Lower leg skin (tissue), 4 donors: ENCODE measurements around the gene TYSND1. TPM values are rescaled to one million over a fixed set of nuclear protein-coding genes. Genes with fewer than 3 reads are reported as not detected.
A peak's percentile ranks its signal among the peaks of the same experiment; 100 is the strongest.

Experiments
- DNase-seq, 2 donors: peaks; one replicate each; pipeline ENCODE4 v3.0.0-alpha.2; 2019; ENCODE audit warnings: low spot score in 2 of 2
- H3K4me3 ChIP-seq: fragments of 200-600 bp; sonication (generic); 2 replicates; pipeline ENCODE4 v1.5.1; 2017; ENCODE audit warnings: mild to moderate bottlenecking, low read depth; ENCODE audit not compliant: poor library complexity, severe bottlenecking
- POLR2A ChIP-seq, 2 donors: fragments of 450-650 bp; IDR thresholded peaks; one replicate each; pipeline ENCODE4 v1.6.1; 2016 to 2017; ENCODE audit warnings: antibody characterized with exemption in 2 of 2, mild to moderate bottlenecking in 1 of 2, moderate library complexity in 1 of 2
- WGBS, 2 donors: methylation state at CpG; one replicate each; pipeline ENCODE4 v1.1.5; 2018; 5-methylcytosine and 5-hydroxymethylcytosine counted together
- intact Hi-C: fragments of 100-400 bp; cut with DNase I; formaldehyde crosslinking; loops from one replicate; pipeline ENCODE4 v1.15.0; 2023; ENCODE audit warnings: low total_unique reads
- total RNA-seq, 4 donors: library from RNA; depleted of rRNA; stranded (reverse); fragments of >200 nt; gene quantifications; one replicate each; pipeline ENCODE4 v1.1.0, GENCODE V29; 2016
- TF ChIP-seq, protein P1 (sequence below), 3 donors: fragments of 450-650 bp; IDR thresholded peaks; one replicate each; pipeline ENCODE4 v1.5.1; 2016; ENCODE audit warnings: antibody characterized with exemption in 3 of 3, mild to moderate bottlenecking in 3 of 3, moderate library complexity in 2 of 3

Gene TYSND1
- total RNA-seq, 4 donors from 2014 or later: 39.8 to 47.4 (median 45.4) TPM

DNA sequence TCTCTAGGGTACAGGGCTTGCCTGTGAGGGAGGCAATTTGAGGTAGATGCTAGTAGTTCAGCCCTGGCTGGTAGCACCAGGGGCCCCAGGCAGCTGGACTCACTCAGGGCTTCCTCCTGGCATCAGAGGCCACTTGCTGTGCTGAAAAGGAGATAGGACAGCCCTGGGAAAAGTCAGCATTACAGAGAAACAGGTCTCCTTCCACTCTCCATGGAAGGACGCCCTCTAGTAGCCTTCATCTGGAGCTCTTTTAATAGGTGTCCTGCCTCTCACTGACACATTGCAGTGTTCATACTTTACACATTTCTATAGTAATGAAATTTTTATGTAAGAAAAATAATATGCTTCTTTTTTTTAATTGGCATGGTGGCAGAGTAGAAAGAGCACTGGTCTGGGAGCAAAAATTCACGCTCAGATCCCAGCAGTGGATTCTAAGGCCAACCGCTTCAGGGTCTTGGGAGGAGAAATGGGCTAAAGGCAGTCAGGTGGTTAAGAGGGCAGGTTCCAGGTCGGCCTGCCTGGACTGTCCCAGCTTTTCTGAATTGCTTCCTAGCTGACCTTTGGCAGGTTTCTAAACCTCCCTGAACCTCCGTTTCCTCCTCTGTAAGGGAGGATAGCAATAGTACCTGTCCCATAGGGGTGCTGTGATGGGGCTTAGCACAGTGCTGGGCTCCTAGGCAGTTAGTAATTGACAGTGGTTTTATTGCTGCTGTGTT is 49.6 kb downstream of the TYSND1 start:
- intact Hi-C loops: no loop called here
- DNase-seq: no peak
- TF ChIP-seq, protein P1, sequence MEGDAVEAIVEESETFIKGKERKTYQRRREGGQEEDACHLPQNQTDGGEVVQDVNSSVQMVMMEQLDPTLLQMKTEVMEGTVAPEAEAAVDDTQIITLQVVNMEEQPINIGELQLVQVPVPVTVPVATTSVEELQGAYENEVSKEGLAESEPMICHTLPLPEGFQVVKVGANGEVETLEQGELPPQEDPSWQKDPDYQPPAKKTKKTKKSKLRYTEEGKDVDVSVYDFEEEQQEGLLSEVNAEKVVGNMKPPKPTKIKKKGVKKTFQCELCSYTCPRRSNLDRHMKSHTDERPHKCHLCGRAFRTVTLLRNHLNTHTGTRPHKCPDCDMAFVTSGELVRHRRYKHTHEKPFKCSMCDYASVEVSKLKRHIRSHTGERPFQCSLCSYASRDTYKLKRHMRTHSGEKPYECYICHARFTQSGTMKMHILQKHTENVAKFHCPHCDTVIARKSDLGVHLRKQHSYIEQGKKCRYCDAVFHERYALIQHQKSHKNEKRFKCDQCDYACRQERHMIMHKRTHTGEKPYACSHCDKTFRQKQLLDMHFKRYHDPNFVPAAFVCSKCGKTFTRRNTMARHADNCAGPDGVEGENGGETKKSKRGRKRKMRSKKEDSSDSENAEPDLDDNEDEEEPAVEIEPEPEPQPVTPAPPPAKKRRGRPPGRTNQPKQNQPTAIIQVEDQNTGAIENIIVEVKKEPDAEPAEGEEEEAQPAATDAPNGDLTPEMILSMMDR (IDR thresholded peaks at IDR 0.05): no peak
- no peak for TF ChIP-seq POLR2A (IDR thresholded peaks at IDR 0.05)
- no peak overlapping the region for H3K4me3 ChIP-seq
- 89 to 94% methylated on average over 5 of the region's 5 CpGs for WGBS, 2 donors

- WGBS, 2 donors: 89 to 93% methylated on average over 6 of the region's 6 CpGs
These were observed 50.3 kb downstream of the TYSND1 start for GRCh38 chr10:70096016-70096704.

DNA sequence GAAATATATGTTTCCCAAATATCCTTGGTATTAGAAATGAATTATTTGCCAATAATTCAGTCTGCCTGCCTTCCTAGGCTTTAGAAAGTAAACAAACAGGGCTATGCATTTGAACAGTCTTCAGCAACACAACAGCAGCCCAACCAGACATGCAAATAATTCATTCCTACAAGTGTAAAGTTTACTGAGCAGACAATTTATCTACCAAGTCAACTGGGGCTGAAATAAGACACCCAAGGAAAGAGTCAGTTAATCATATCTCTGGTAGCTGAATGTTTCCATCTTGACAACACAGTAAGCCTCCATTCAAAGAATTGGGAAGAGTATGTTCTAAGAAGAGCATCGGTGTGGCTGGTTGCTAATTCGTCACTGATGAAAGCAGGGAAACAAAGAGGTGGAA is 52.2 kb downstream of the TYSND1 start:
- TF ChIP-seq POLR2A (IDR thresholded peaks at IDR 0.05): no peak
- TF ChIP-seq, protein P1 (IDR thresholded peaks at IDR 0.05): no peak
- DNase-seq: no peak
- intact Hi-C loops: no loop called here
- no peak overlapping the region for H3K4me3 ChIP-seq
- WGBS, 2 donors: 80 to 89% methylated on average over 2 of the region's 2 CpGs

More at GRCh38 chr10:70096016-70096704, 50.3 kb downstream of the TYSND1 start:
- intact Hi-C loops: no loop called here
- DNase-seq: peak in 1 of 2 donors; percentile 3
- no peak overlapping the region for H3K4me3 ChIP-seq
- TF ChIP-seq, protein P1 (IDR thresholded peaks at IDR 0.05): no peak
- no peak for TF ChIP-seq POLR2A (IDR thresholded peaks at IDR 0.05)

GRCh38 chr10:70093335-70093944 is 53.1 kb downstream of the TYSND1 start:
- no peak for DNase-seq
- WGBS, 2 donors: 88 to 91% methylated on average over 9 of the region's 9 CpGs
- no peak for TF ChIP-seq POLR2A (IDR thresholded peaks at IDR 0.05)
- TF ChIP-seq, protein P1 (IDR thresholded peaks at IDR 0.05): no peak
- intact Hi-C loops: no loop called here
- no peak overlapping the region for H3K4me3 ChIP-seq

DNA sequence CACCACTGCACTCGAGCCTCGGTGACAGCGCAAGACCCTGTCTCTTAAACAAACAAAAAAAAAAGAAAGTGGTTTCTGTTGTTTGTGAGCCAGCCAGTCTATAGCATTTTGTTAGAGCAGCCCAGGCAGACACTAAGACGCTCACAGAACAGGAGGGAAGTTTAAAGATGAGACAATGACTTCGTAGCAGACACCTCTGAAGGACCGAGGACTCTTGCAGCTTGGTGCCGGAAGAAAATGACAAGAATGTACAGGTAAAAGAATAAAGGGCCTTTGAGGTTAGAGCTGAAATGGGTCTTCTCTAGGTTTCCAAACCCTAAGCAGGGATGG is 54.1 kb downstream of the TYSND1 start:
- no peak for DNase-seq
- H3K4me3 ChIP-seq: no peak overlapping the region
- TF ChIP-seq, protein P1 (IDR thresholded peaks at IDR 0.05): no peak
- TF ChIP-seq POLR2A (IDR thresholded peaks at IDR 0.05): no peak
- intact Hi-C loops: no loop called here
- WGBS, 2 donors: 95 to 96% methylated on average over 7 of the region's 7 CpGs
